ENCODE measurements around the gene TIAM1. TPM values are rescaled to one million over a fixed set of nuclear protein-coding genes. Genes with fewer than 3 reads are reported as not detected.

The TIAM1 gene
- total RNA-seq, 6 donors from 2014 or later = 13.4 to 32.1 (median 19.5) TPM

DNA sequence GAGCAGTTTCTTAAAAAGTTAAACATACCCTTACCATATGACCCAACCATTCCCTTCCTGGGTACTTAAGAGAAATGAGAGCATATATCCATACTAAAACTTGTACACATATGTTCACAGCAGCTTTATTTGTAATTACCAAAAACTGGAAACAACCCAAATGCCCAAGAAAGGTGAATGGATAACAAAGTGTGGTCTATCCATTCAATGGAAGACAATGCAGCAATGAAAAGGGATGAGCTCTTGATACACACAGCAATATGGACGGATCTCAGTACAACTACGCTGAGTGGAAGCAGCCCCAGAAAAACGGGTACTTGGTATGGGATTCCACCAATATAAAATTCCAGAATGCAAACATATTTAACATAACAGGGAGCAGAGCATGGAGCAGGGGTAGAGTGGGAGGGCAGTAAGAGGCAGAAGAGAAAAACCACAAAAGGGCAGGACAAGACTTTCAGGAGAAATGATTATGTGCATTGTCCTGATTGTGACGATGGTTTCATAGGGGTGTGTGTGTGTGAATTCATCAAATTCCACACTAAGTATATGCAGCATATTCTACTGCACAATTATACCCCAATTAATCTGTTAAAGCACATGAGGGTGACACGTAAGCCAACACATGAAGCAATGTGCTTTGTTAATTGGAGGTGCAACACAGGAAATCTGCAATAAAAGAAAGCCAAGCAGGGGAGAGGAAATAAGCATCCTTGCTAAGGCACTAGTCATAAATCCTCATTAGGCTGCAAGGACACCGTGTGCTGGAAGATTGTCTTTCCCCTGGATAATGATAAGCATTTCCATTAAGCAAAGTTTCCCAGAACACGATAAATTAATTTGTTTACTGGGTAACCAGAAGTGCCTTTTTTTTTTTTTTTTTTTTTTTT, 192.7 kb downstream of the TIAM1 start:
- DNase-seq = no peak
- H3K27ac ChIP-seq = peak overlapping the region in 1 of 4 donors; percentile 35
- H3K4me3 ChIP-seq = no peak overlapping the region
- 76 to 78% methylated on average over 7 of the region's 7 CpGs for WGBS, 2 donors
- ATAC-seq (ENCODE audit: low FRiP score in 2 of 2) = no peak
- TF ChIP-seq CTCF (IDR thresholded peaks at IDR 0.05) (no peak), POLR2A (IDR thresholded peaks at IDR 0.05) (no peak), POLR2AphosphoS5 (IDR thresholded peaks at IDR 0.05) (peak in 1 of 2 donors; percentile 82), EP300 (IDR thresholded peaks at IDR 0.05) (peak; percentile 43 to 83 (median 60))
- H3K36me3 ChIP-seq = no peaks in the 10 kb centered on the region
- H3K9me3 ChIP-seq = peaks cover 2 to 8% (median 6%) of the 10 kb centered on the region in 4 donors
- no peaks in the 10 kb centered on the region for H3K27me3 ChIP-seq
- peaks cover 0 to 4% (median 0%) of the 10 kb centered on the region in 4 donors for H3K4me1 ChIP-seq

DNA sequence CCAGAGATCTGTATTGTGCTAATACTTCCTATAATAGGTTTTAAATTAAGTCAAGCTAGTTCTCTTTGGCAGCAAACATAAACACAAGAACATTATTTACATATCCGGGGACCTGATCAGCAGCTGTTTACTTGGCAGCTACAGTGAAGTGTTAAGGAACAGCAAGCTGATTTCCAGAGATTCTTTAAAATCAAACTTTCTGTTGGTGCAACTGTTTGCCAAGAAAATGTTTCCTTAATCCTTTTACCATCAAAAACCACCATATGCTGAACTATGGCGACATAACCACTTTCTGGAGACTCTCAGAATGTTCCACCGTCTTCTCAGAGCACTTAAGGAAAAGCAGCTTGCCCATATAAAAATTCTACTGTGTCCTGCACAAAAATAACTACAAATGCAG, 198.8 kb downstream of the TIAM1 start:
- 36 to 52% methylated on average over 3 of the region's 3 CpGs for WGBS, 2 donors
- Histone ChIP-seq H3K9me3 (no peaks in the 10 kb centered on the region), H3K27me3 (no peaks in the 10 kb centered on the region), H3K36me3 (no peaks in the 10 kb centered on the region), H3K4me1 (no peaks in the 10 kb centered on the region), H3K4me3 (no peak overlapping the region), H3K27ac (no peak overlapping the region)
- no peak for DNase-seq
- ATAC-seq (ENCODE audit: low FRiP score in 2 of 2) = no peak
- TF ChIP-seq POLR2AphosphoS5 (IDR thresholded peaks at IDR 0.05) (no peak), EP300 (IDR thresholded peaks at IDR 0.05) (no peak), CTCF (IDR thresholded peaks at IDR 0.05) (no peak), POLR2A (IDR thresholded peaks at IDR 0.05) (no peak)

DNA sequence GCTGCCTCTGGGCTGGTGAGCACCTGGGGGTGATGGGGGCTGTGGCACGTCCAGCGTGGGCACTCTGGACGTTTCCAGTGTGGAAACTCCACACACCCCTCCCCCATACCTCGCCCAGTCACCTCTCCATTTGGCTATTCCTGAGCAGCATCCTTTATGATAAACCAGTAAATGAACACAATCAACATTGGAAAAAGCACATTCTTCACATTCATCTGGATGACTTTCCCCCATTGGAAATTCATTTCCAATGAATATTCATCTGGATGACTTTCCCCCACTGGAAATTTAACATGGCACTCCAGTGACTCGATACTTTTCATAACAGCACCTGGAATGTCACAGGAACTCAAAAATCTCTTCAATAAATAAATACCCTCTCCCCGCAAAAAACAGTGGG, 201.0 kb downstream of the TIAM1 start:
- no peaks in the 10 kb centered on the region for H3K27me3 ChIP-seq
- H3K36me3 ChIP-seq = no peaks in the 10 kb centered on the region
- no peak for TF ChIP-seq EP300 (IDR thresholded peaks at IDR 0.05)
- TF ChIP-seq POLR2AphosphoS5 (IDR thresholded peaks at IDR 0.05) = no peak
- no peak for TF ChIP-seq POLR2A (IDR thresholded peaks at IDR 0.05)
- TF ChIP-seq CTCF (IDR thresholded peaks at IDR 0.05) = no peak
- ATAC-seq (ENCODE audit: low FRiP score in 2 of 2) (no peak), DNase-seq (peak in 1 of 2 donors; percentile 29)
- WGBS, 2 donors = 81 to 89% methylated on average over 6 of the region's 6 CpGs
- no peaks in the 10 kb centered on the region for H3K4me1 ChIP-seq
- no peak overlapping the region for H3K27ac ChIP-seq
- H3K4me3 ChIP-seq = no peak overlapping the region
- no peaks in the 10 kb centered on the region for H3K9me3 ChIP-seq

DNA sequence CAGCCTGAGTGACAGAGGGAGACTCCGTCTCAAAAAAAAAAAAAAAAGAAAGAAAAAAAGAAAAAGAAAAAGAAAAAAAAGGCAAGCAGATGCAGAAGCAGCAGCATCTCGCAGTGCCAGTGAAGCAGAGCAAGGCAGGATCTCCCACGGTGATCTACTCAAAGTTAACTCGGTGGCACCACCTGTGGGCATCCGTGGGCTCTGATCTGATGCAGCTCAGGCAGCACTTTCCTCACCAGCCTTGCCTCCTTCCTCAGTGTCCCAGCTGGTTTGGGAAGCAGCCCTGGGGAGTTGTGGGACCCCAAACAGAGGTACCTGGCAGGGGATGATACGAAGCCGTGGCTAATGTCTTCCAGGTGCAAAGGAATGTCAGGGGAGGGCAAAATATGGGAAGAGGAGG, 201.5 kb downstream of the TIAM1 start:
- Histone ChIP-seq H3K27ac (no peak overlapping the region), H3K36me3 (no peaks in the 10 kb centered on the region), H3K4me3 (no peak overlapping the region), H3K27me3 (no peaks in the 10 kb centered on the region), H3K9me3 (no peaks in the 10 kb centered on the region), H3K4me1 (no peaks in the 10 kb centered on the region)
- no peak for DNase-seq
- WGBS, 2 donors = 74 to 76% methylated on average over 7 of the region's 7 CpGs
- no peak for ATAC-seq (ENCODE audit: low FRiP score in 2 of 2)
- no peak for TF ChIP-seq EP300 (IDR thresholded peaks at IDR 0.05)
- TF ChIP-seq POLR2AphosphoS5 (IDR thresholded peaks at IDR 0.05) = no peak
- no peak for TF ChIP-seq CTCF (IDR thresholded peaks at IDR 0.05)
- TF ChIP-seq POLR2A (IDR thresholded peaks at IDR 0.05) = no peak
